ENCODE results near the gene ZNF57. TPM values are rescaled to one million over a fixed set of nuclear protein-coding genes. Genes with fewer than 3 reads are reported as not detected.
"Not testable (repeated sequence)": the region's sequence is repeated elsewhere in the genome, so short reads cannot be mapped to it uniquely, and the experiment has no call there.

Gene ZNF57
- total RNA-seq, 2 experiments from 2014 or later: 0.47 to 0.82 TPM

DNA sequence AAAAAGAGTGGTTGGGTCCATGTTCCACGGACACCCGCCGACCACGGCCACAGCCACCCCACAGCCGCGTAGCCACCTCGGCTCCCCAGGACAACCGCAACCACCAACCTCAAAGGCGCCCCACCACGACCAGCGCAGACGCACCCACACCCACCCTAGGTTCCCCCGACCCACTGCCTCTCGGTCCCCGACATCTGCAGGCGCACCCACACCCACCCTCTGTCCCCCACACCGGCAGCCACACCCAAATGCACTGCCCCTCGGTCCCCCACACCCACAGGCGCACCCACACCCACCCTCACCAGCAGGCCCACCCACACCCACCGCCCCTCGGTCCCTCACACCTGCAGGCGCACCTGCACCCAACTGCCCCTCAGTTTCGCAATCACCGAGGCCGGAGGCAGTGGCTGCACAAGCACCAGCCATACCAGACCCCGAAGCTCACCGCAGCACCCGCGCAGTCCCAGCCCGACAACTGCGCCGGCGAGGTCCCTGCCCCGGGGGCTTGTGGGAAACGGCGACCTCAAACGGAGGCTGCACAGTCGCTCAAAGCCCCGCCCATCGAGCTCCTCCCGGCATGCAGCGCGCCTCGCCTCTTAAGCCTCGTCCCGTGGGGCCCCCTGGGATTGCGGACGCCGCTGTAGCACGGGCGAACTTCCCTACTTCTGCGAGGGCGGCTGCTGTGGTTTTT is 25.8 kb downstream of the ZNF57 start:
- no peak overlapping the region for H3K4me3 ChIP-seq (ENCODE audit: low read length)
- Mint-ChIP-seq H3K36me3 (ENCODE audit: low read depth) (peaks cover 12% of the 10 kb centered on the region), H3K27ac (no peak overlapping the region), H3K9me3 (peaks cover 7% of the 10 kb centered on the region), H3K4me3 (no peak overlapping the region), H3K27me3 (no peaks in the 10 kb centered on the region), H3K4me1 (ENCODE audit: low read depth) (no peaks in the 10 kb centered on the region)
- H3K9me3 ChIP-seq (ENCODE audit: control insufficient read depth in 1 of 2, insufficient read depth in 1 of 2, low read length in 2 of 2): peaks cover 4 to 13% of the 10 kb centered on the region in 2 experiments
- H3K36me3 ChIP-seq (ENCODE audit: insufficient read depth, low read length): no peaks in the 10 kb centered on the region
- no peak overlapping the region for H3K27ac ChIP-seq (ENCODE audit: low read depth in 1 of 2, low read length in 2 of 2)
- ChIA-PET CTCF (no interaction called here), POLR2A (no interaction called here)
- H3K4me1 ChIP-seq (ENCODE audit: insufficient read depth, low read length): no peaks in the 10 kb centered on the region
- H3K27me3 ChIP-seq (ENCODE audit: control insufficient read depth in 1 of 2, insufficient read depth in 2 of 2, low read length in 2 of 2): no peaks in the 10 kb centered on the region
- DNase-seq (no peak), ATAC-seq (ENCODE audit: poor library complexity) (no peak)
- TF ChIP-seq CTCF (IDR thresholded peaks at IDR 0.05): no peak
- intact Hi-C loops (cut with DNase I, micrococcal nuclease): no loop called here

GRCh38 chr19:2927032-2927430 is 26.3 kb downstream of the ZNF57 start:
- Mint-ChIP-seq H3K4me3 (no peak overlapping the region), H3K9me3 (peaks cover 8% of the 10 kb centered on the region), H3K27ac (no peak overlapping the region), H3K36me3 (ENCODE audit: low read depth) (peaks cover 16% of the 10 kb centered on the region), H3K4me1 (ENCODE audit: low read depth) (no peaks in the 10 kb centered on the region), H3K27me3 (no peaks in the 10 kb centered on the region)
- ChIA-PET POLR2A (no interaction called here), CTCF (no interaction called here)
- Histone ChIP-seq H3K4me1 (ENCODE audit: insufficient read depth, low read length) (no peaks in the 10 kb centered on the region), H3K4me3 (ENCODE audit: low read length) (no peak overlapping the region), H3K9me3 (ENCODE audit: control insufficient read depth in 1 of 2, insufficient read depth in 1 of 2, low read length in 2 of 2) (peaks cover 4 to 17% of the 10 kb centered on the region in 2 experiments), H3K36me3 (ENCODE audit: insufficient read depth, low read length) (no peaks in the 10 kb centered on the region), H3K27ac (ENCODE audit: low read depth in 1 of 2, low read length in 2 of 2) (no peak overlapping the region), H3K27me3 (ENCODE audit: control insufficient read depth in 1 of 2, insufficient read depth in 2 of 2, low read length in 2 of 2) (no peaks in the 10 kb centered on the region)
- ATAC-seq (ENCODE audit: poor library complexity): no peak
- TF ChIP-seq CTCF (IDR thresholded peaks at IDR 0.05): no peak
- intact Hi-C loops (cut with DNase I, micrococcal nuclease): no loop called here
- no peak for DNase-seq

DNA sequence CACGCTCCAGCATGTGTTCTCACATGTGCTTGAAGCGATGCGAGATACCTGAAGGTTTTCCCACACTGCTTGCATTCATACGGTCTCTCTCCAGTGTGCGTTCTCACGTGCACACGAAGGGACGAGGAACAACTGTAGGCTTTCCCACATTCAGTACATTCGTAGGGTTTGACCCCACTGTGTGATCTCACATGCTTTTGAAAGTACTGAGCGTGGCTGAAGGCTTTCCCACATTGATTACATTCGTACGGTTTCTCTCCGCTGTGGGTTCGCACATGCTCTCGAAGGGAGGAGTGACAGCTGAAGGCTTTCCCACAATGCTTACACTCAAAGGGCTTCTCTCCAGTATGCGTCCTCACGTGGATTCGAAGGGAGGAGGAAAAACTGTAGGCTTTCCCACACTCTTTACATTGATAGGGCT is 32.8 kb downstream of the ZNF57 start:
- ATAC-seq (ENCODE audit: poor library complexity) (no peak), DNase-seq (no peak)
- Histone ChIP-seq H3K36me3 (ENCODE audit: insufficient read depth, low read length) (peaks cover 33% of the 10 kb centered on the region), H3K4me1 (ENCODE audit: insufficient read depth, low read length) (no peaks in the 10 kb centered on the region), H3K27me3 (ENCODE audit: control insufficient read depth in 1 of 2, insufficient read depth in 2 of 2, low read length in 2 of 2) (no peaks in the 10 kb centered on the region), H3K9me3 (ENCODE audit: control insufficient read depth in 1 of 2, insufficient read depth in 1 of 2, low read length in 2 of 2) (peaks cover 31 to 47% of the 10 kb centered on the region in 2 experiments), H3K27ac (ENCODE audit: low read depth in 1 of 2, low read length in 2 of 2) (no peak overlapping the region), H3K4me3 (ENCODE audit: low read length) (no peak overlapping the region)
- Mint-ChIP-seq H3K4me1 (ENCODE audit: low read depth) (no peaks in the 10 kb centered on the region), H3K4me3 (no peak overlapping the region), H3K27ac (no peak overlapping the region), H3K9me3 (peaks cover 13% of the 10 kb centered on the region), H3K27me3 (no peaks in the 10 kb centered on the region), H3K36me3 (ENCODE audit: low read depth) (peaks cover 71% of the 10 kb centered on the region)
- CTCF ChIA-PET: no interaction called here
- POLR2A ChIA-PET: no interaction called here
- no peak for TF ChIP-seq CTCF (IDR thresholded peaks at IDR 0.05)
- intact Hi-C loops (cut with DNase I, micrococcal nuclease): no loop called here

DNA sequence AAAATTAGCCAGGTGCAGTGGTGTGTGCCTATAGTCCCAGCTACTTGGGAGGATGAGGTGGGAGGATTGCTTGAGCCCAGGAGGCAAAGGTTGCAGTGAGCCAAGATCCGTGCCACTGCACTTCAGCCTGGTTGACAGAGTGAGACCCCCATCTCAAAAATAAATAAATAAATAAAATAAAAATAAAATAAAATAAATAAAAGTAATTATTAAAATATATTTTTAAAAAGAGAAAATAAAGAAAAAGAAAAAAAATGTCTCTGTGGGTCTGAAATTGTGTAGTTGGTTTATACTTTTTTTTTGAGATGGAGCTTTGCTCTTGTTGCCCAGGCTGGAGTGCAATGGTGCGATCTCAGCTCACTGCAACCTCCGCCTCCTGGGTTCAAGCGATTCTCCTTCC is 35.1 kb downstream of the ZNF57 start:
- peaks cover 68% of the 10 kb centered on the region for H3K36me3 Mint-ChIP-seq (ENCODE audit: low read depth)
- H3K4me1 ChIP-seq (ENCODE audit: insufficient read depth, low read length); DNase-seq; intact Hi-C loops (cut with DNase I, micrococcal nuclease); POLR2A ChIA-PET; ATAC-seq (ENCODE audit: poor library complexity); H3K27me3 Mint-ChIP-seq; H3K27ac Mint-ChIP-seq; H3K4me1 Mint-ChIP-seq (ENCODE audit: low read depth); CTCF ChIA-PET; H3K27me3 ChIP-seq (ENCODE audit: control insufficient read depth in 1 of 2, insufficient read depth in 2 of 2, low read length in 2 of 2); H3K27ac ChIP-seq (ENCODE audit: low read depth in 1 of 2, low read length in 2 of 2); H3K4me3 ChIP-seq (ENCODE audit: low read length); H3K4me3 Mint-ChIP-seq; H3K9me3 Mint-ChIP-seq: not testable (repeated sequence)
- Histone ChIP-seq H3K9me3 (ENCODE audit: control insufficient read depth in 1 of 2, insufficient read depth in 1 of 2, low read length in 2 of 2) (peaks cover 28 to 46% of the 10 kb centered on the region in 2 experiments), H3K36me3 (ENCODE audit: insufficient read depth, low read length) (peaks cover 37% of the 10 kb centered on the region)

Measured in CD4-positive, alpha-beta T cell (primary cell).